ENCODE data around the gene RAP1GAP2.

GRCh38 chr17:2777242-2777867, 18.9 kb upstream of the RAP1GAP2 start:
- TF ChIP-seq, protein P1, sequence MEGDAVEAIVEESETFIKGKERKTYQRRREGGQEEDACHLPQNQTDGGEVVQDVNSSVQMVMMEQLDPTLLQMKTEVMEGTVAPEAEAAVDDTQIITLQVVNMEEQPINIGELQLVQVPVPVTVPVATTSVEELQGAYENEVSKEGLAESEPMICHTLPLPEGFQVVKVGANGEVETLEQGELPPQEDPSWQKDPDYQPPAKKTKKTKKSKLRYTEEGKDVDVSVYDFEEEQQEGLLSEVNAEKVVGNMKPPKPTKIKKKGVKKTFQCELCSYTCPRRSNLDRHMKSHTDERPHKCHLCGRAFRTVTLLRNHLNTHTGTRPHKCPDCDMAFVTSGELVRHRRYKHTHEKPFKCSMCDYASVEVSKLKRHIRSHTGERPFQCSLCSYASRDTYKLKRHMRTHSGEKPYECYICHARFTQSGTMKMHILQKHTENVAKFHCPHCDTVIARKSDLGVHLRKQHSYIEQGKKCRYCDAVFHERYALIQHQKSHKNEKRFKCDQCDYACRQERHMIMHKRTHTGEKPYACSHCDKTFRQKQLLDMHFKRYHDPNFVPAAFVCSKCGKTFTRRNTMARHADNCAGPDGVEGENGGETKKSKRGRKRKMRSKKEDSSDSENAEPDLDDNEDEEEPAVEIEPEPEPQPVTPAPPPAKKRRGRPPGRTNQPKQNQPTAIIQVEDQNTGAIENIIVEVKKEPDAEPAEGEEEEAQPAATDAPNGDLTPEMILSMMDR (IDR thresholded peaks at IDR 0.05) = no peak
- TF ChIP-seq JUN (CRISPR knock-in tag; IDR thresholded peaks at IDR 0.05) (no peak), ZNF512 (CRISPR knock-in tag; IDR thresholded peaks at IDR 0.05; ENCODE audit: borderline replicate concordance) (no peak), FOXP1 (CRISPR knock-in tag; IDR thresholded peaks at IDR 0.05; ENCODE audit: borderline replicate concordance) (no peak), ZNF232 (CRISPR knock-in tag; IDR thresholded peaks at IDR 0.05) (no peak), CREB1 (CRISPR knock-in tag; IDR thresholded peaks at IDR 0.05) (no peak)
- TF ChIP-seq, protein P2, sequence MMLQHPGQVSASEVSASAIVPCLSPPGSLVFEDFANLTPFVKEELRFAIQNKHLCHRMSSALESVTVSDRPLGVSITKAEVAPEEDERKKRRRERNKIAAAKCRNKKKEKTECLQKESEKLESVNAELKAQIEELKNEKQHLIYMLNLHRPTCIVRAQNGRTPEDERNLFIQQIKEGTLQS (CRISPR knock-in tag; conservative IDR thresholded peaks at IDR 0.05) = no peak
